OCI-LY3 (cell line): ENCODE data around the gene PPP1R1B.

Experiments used
- EZH2phosphoT487 ChIP-seq: fragments of 200-600 bp; shearing (Covaris generic); IDR thresholded peaks from 2 replicates; pipeline ENCODE4 v1.6.1; 2018; ENCODE audit warnings: antibody characterized with exemption, mixed run types, low read depth
- TF ChIP-seq, protein P1 (sequence below): fragments of 200-600, 300-600 bp; sonication (generic); IDR thresholded peaks from 2 replicates; pipeline ENCODE4 v1.5.1; 2014; ENCODE audit warnings: antibody characterized with exemption, low read length, low read depth

DNA sequence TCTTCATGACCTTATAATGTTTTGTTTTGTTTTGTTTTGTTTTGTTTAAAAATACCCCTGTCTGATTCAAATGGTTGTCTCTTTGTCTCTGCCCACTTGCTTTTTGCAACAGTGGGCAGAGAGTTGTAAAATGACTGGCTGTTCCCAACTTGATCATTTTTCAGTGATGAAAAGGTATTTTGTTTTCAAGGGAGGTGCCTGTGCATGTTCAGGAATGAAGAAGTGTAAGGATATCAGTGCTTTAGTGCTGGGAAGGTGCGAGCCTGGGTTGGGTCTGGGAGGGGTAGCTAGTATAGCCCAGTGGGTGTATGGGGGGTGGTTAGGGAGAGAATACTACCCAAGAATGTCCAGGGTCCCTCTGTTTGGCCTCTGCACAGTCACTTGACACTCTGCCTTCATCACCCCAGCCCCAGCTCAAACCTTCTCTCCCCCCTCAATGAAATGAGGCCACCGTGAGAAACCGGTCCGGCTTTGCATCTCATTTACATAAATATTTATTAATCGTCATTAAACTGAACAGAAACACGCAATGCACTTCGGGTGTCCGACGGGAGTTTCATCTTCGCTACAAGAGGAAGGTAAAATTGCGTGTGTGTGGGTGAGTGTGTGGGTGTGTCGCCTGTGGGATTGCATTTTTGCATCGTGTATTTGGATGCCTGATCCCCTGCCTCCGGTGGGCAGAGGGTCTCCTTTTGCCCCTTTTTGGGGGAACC is 23.3 kb upstream of the PPP1R1B start:
- TF ChIP-seq, protein P1, sequence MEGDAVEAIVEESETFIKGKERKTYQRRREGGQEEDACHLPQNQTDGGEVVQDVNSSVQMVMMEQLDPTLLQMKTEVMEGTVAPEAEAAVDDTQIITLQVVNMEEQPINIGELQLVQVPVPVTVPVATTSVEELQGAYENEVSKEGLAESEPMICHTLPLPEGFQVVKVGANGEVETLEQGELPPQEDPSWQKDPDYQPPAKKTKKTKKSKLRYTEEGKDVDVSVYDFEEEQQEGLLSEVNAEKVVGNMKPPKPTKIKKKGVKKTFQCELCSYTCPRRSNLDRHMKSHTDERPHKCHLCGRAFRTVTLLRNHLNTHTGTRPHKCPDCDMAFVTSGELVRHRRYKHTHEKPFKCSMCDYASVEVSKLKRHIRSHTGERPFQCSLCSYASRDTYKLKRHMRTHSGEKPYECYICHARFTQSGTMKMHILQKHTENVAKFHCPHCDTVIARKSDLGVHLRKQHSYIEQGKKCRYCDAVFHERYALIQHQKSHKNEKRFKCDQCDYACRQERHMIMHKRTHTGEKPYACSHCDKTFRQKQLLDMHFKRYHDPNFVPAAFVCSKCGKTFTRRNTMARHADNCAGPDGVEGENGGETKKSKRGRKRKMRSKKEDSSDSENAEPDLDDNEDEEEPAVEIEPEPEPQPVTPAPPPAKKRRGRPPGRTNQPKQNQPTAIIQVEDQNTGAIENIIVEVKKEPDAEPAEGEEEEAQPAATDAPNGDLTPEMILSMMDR = no peak
- no peak for TF ChIP-seq EZH2phosphoT487
